Measurements from ENCODE around the gene FHIP2A. TPM values are rescaled to one million over a fixed set of nuclear protein-coding genes. Genes with fewer than 3 reads are reported as not detected.

Gene FHIP2A
- total and polyA plus RNA-seq, 2 experiments from 2014 or later, result 6.7 to 11.8 TPM

DNA sequence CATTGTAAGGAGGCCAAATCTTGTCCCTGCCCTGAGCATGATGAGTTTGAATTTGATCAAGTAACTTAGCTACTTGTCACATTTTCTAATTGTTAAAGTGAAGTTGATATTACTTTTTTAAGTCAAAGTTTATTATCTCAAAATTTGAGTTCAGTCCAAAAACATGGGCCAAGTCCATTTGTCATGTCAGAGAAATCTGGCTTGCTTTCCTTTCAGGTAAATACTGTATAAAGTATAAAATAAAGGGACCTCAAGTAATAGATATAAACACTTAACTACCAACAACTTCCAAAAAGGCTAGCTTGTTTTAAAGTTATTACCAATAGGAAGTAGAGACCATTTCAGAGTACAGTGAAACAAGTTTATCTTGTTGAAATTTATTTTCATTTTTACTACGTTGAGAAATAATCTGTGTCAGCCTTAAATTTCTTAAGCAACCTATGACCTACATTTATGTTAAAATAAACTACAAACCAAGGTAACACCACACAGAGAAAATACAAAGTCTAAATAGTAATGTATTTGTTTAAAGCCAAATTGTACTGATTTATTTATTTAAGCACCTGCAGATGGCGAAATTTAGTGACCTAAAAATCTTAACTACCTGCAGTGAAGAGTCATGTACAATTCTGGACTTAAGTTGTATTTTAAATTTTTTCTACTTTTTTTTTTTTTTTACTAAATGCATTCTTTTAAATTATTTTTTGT lies 36.5 kb downstream of the FHIP2A start (continued):
- TF ChIP-seq, protein P1, sequence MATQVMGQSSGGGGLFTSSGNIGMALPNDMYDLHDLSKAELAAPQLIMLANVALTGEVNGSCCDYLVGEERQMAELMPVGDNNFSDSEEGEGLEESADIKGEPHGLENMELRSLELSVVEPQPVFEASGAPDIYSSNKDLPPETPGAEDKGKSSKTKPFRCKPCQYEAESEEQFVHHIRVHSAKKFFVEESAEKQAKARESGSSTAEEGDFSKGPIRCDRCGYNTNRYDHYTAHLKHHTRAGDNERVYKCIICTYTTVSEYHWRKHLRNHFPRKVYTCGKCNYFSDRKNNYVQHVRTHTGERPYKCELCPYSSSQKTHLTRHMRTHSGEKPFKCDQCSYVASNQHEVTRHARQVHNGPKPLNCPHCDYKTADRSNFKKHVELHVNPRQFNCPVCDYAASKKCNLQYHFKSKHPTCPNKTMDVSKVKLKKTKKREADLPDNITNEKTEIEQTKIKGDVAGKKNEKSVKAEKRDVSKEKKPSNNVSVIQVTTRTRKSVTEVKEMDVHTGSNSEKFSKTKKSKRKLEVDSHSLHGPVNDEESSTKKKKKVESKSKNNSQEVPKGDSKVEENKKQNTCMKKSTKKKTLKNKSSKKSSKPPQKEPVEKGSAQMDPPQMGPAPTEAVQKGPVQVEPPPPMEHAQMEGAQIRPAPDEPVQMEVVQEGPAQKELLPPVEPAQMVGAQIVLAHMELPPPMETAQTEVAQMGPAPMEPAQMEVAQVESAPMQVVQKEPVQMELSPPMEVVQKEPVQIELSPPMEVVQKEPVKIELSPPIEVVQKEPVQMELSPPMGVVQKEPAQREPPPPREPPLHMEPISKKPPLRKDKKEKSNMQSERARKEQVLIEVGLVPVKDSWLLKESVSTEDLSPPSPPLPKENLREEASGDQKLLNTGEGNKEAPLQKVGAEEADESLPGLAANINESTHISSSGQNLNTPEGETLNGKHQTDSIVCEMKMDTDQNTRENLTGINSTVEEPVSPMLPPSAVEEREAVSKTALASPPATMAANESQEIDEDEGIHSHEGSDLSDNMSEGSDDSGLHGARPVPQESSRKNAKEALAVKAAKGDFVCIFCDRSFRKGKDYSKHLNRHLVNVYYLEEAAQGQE (IDR thresholded peaks at IDR 0.05; ENCODE audit: unreplicated experiment), result no peak
- TF ChIP-seq EZH2phosphoT487 (IDR thresholded peaks at IDR 0.05; ENCODE audit: unreplicated experiment) (no peak), POLR2AphosphoS5 (IDR thresholded peaks at IDR 0.05; ENCODE audit: low read depth) (no peak)

DNA sequence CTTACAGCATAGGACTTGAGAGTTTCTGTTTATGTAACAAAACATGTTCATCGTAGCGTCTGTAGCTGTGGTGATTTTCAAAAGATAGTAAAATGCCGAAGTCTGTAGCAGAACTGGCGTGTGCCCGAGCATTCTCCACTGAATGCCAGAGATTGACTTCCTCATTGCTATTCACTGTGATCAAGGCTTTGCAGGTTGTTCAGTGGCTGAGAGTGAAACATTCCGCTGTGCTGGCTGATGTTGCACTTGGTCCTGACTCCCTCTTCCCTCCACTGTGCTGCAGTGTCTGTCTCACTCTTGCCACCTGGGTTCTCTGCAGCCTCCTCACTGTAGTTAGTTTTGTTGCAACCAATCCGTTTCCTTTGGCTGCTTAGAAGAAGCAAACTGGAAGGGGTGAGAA lies 37.6 kb downstream of the FHIP2A start:
- no peaks in the 10 kb centered on the region for H3F3A ChIP-seq (replicated peaks; ENCODE audit: low read depth)
- H3K27me3 ChIP-seq (ENCODE audit: insufficient read depth), result no peaks in the 10 kb centered on the region
- Mint-ChIP-seq H3K9me3 (no peaks in the 10 kb centered on the region), H3K4me3 (no peak overlapping the region), H3K27me3 (ENCODE audit: insufficient read depth, low read depth, poor library complexity) (peaks cover 2% of the 10 kb centered on the region), H3K36me3 (ENCODE audit: low read depth) (peaks cover 15% of the 10 kb centered on the region; the same call in 2 of the 3 replicates), H3K4me1 (no peaks in the 10 kb centered on the region), H3K27ac (no peak overlapping the region)
- H3K4me1 ChIP-seq (ENCODE audit: insufficient read depth), result 0 out of 2 replicates have a peak, but pooled peaks cover 4% of the 10 kb centered on the region
- no peak overlapping the region for H2AFZ ChIP-seq
- H4K20me1 ChIP-seq (replicated peaks; ENCODE audit: insufficient read depth), result no peaks in the 10 kb centered on the region
- no peak overlapping the region for H3K27ac ChIP-seq (ENCODE audit: low read depth)
- H3K36me3 ChIP-seq (ENCODE audit: insufficient read depth), result no peaks in the 10 kb centered on the region; the same call in 1 of the 2 replicates
- no peaks in the 10 kb centered on the region for H3K9me2 ChIP-seq (ENCODE audit: insufficient read depth)
- H3K79me2 ChIP-seq (replicated peaks; ENCODE audit: insufficient read depth), result no peaks in the 10 kb centered on the region
- no peak overlapping the region for H3K4me2 ChIP-seq
- ATAC-seq (no peak; the same call in 1 of the 3 replicates), DNase-seq (ENCODE audit: low spot score) (peak; percentile 16)
- H3K4me3 ChIP-seq, result no peak overlapping the region
- TF ChIP-seq ZNF331 (CRISPR knock-in tag; IDR thresholded peaks at IDR 0.05; ENCODE audit: low read depth) (no peak), POLR2AphosphoS5 (IDR thresholded peaks at IDR 0.05; ENCODE audit: low read depth) (no peak), JUNB (IDR thresholded peaks at IDR 0.05; ENCODE audit: unreplicated experiment) (no peak), EZH2phosphoT487 (IDR thresholded peaks at IDR 0.05; ENCODE audit: unreplicated experiment) (no peak), STAT1 (IDR thresholded peaks at IDR 0.05; ENCODE audit: unreplicated experiment) (no peak)
- TF ChIP-seq, protein P2, sequence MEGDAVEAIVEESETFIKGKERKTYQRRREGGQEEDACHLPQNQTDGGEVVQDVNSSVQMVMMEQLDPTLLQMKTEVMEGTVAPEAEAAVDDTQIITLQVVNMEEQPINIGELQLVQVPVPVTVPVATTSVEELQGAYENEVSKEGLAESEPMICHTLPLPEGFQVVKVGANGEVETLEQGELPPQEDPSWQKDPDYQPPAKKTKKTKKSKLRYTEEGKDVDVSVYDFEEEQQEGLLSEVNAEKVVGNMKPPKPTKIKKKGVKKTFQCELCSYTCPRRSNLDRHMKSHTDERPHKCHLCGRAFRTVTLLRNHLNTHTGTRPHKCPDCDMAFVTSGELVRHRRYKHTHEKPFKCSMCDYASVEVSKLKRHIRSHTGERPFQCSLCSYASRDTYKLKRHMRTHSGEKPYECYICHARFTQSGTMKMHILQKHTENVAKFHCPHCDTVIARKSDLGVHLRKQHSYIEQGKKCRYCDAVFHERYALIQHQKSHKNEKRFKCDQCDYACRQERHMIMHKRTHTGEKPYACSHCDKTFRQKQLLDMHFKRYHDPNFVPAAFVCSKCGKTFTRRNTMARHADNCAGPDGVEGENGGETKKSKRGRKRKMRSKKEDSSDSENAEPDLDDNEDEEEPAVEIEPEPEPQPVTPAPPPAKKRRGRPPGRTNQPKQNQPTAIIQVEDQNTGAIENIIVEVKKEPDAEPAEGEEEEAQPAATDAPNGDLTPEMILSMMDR (conservative IDR thresholded peaks at IDR 0.05; ENCODE audit: low read depth in 2 of 2), result no peak
- TF ChIP-seq, protein P1 (IDR thresholded peaks at IDR 0.05; ENCODE audit: unreplicated experiment), result no peak
- TF ChIP-seq, protein P3, sequence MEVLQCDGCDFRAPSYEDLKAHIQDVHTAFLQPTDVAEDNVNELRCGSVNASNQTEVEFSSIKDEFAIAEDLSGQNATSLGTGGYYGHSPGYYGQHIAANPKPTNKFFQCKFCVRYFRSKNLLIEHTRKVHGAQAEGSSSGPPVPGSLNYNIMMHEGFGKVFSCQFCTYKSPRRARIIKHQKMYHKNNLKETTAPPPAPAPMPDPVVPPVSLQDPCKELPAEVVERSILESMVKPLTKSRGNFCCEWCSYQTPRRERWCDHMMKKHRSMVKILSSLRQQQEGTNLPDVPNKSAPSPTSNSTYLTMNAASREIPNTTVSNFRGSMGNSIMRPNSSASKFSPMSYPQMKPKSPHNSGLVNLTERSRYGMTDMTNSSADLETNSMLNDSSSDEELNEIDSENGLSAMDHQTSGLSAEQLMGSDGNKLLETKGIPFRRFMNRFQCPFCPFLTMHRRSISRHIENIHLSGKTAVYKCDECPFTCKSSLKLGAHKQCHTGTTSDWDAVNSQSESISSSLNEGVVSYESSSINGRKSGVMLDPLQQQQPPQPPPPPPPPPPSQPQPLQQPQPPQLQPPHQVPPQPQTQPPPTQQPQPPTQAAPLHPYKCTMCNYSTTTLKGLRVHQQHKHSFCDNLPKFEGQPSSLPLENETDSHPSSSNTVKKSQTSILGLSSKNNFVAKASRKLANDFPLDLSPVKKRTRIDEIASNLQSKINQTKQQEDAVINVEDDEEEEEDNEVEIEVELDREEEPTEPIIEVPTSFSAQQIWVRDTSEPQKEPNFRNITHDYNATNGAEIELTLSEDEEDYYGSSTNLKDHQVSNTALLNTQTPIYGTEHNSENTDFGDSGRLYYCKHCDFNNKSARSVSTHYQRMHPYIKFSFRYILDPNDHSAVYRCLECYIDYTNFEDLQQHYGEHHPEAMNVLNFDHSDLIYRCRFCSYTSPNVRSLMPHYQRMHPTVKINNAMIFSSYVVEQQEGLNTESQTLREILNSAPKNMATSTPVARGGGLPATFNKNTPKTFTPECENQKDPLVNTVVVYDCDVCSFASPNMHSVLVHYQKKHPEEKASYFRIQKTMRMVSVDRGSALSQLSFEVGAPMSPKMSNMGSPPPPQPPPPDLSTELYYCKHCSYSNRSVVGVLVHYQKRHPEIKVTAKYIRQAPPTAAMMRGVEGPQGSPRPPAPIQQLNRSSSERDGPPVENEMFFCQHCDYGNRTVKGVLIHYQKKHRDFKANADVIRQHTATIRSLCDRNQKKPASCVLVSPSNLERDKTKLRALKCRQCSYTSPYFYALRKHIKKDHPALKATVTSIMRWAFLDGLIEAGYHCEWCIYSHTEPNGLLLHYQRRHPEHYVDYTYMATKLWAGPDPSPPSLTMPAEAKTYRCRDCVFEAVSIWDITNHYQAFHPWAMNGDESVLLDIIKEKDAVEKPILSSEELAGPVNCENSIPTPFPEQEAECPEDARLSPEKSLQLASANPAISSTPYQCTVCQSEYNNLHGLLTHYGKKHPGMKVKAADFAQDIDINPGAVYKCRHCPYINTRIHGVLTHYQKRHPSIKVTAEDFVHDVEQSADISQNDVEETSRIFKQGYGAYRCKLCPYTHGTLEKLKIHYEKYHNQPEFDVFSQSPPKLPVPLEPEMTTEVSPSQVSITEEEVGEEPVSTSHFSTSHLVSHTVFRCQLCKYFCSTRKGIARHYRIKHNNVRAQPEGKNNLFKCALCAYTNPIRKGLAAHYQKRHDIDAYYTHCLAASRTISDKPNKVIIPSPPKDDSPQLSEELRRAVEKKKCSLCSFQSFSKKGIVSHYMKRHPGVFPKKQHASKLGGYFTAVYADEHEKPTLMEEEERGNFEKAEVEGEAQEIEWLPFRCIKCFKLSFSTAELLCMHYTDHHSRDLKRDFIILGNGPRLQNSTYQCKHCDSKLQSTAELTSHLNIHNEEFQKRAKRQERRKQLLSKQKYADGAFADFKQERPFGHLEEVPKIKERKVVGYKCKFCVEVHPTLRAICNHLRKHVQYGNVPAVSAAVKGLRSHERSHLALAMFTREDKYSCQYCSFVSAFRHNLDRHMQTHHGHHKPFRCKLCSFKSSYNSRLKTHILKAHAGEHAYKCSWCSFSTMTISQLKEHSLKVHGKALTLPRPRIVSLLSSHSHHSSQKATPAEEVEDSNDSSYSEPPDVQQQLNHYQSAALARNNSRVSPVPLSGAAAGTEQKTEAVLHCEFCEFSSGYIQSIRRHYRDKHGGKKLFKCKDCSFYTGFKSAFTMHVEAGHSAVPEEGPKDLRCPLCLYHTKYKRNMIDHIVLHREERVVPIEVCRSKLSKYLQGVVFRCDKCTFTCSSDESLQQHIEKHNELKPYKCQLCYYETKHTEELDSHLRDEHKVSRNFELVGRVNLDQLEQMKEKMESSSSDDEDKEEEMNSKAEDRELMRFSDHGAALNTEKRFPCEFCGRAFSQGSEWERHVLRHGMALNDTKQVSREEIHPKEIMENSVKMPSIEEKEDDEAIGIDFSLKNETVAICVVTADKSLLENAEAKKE (CRISPR knock-in tag; IDR thresholded peaks at IDR 0.05), result no peak
